ENCODE results near the gene KCNK16.
"Not testable (repeated sequence)": the region's sequence is repeated elsewhere in the genome, so short reads cannot be mapped to it uniquely, and the experiment has no call there.

KCNK16 gene

GRCh38 chr6:39295611-39296011 lies 26.9 kb downstream of the KCNK16 start:
- peaks cover 4 to 57% of the 10 kb centered on the region in 2 donors for H3K27me3 Mint-ChIP-seq
- DNase-seq (no peak), ATAC-seq (replicated peaks) (no peak)
- no peaks in the 10 kb centered on the region for H3K4me1 Mint-ChIP-seq (ENCODE audit: low read depth in 2 of 2)
- H3K27ac Mint-ChIP-seq = no peak overlapping the region
- no peaks in the 10 kb centered on the region for H3K36me3 Mint-ChIP-seq (ENCODE audit: insufficient read depth)
- no peaks in the 10 kb centered on the region for H3K9me3 Mint-ChIP-seq
- no peak overlapping the region for H3K4me3 Mint-ChIP-seq

- no peak overlapping the region for H3K27ac Mint-ChIP-seq
- H3K27me3 Mint-ChIP-seq = peaks cover 0 to 51% of the 10 kb centered on the region in 2 donors
- H3K36me3 Mint-ChIP-seq (ENCODE audit: insufficient read depth) = no peaks in the 10 kb centered on the region
- ATAC-seq (replicated peaks) = no peak
- H3K4me3 Mint-ChIP-seq = no peak overlapping the region
- H3K4me1 Mint-ChIP-seq (ENCODE audit: low read depth in 2 of 2) = no peaks in the 10 kb centered on the region
- no peak for DNase-seq
- no peaks in the 10 kb centered on the region for H3K9me3 Mint-ChIP-seq
Observed at GRCh38 chr6:39294899-39295298, 27.6 kb downstream of the KCNK16 start.

- H3K4me1 Mint-ChIP-seq (ENCODE audit: low read depth in 2 of 2) = no peaks in the 10 kb centered on the region
- DNase-seq (no peak), ATAC-seq (replicated peaks) (no peak)
- peaks cover 0 to 43% of the 10 kb centered on the region in 2 donors for H3K27me3 Mint-ChIP-seq
- no peak overlapping the region for H3K27ac Mint-ChIP-seq
- H3K9me3 Mint-ChIP-seq = no peaks in the 10 kb centered on the region
- H3K36me3 Mint-ChIP-seq (ENCODE audit: insufficient read depth) = no peaks in the 10 kb centered on the region
- no peak overlapping the region for H3K4me3 Mint-ChIP-seq
Observed at GRCh38 chr6:39294133-39294532, 28.4 kb downstream of the KCNK16 start.

GRCh38 chr6:39292637-39293036 lies 29.9 kb downstream of the KCNK16 start:
- DNase-seq (no peak), ATAC-seq (replicated peaks) (no peak)
- Mint-ChIP-seq H3K27ac (no peak overlapping the region), H3K9me3 (no peaks in the 10 kb centered on the region), H3K36me3 (ENCODE audit: insufficient read depth) (no peaks in the 10 kb centered on the region), H3K4me1 (ENCODE audit: low read depth in 2 of 2) (peaks cover 0 to 2% of the 10 kb centered on the region in 2 donors), H3K27me3 (peaks cover 6 to 37% of the 10 kb centered on the region in 2 donors), H3K4me3 (no peak overlapping the region)

GRCh38 chr6:39289490-39289889 lies 33.0 kb downstream of the KCNK16 start:
- Mint-ChIP-seq H3K4me3 (no peak overlapping the region), H3K4me1 (ENCODE audit: low read depth in 2 of 2) (peaks cover 0 to 2% of the 10 kb centered on the region in 2 donors), H3K36me3 (ENCODE audit: insufficient read depth) (no peaks in the 10 kb centered on the region), H3K9me3 (no peaks in the 10 kb centered on the region), H3K27ac (no peak overlapping the region), H3K27me3 (peaks cover 11 to 19% of the 10 kb centered on the region in 2 donors)
- no peak for ATAC-seq (replicated peaks)
- no peak for DNase-seq

- Mint-ChIP-seq H3K4me3 (no peak overlapping the region), H3K27me3 (peaks cover 9 to 11% of the 10 kb centered on the region in 2 donors)
- ATAC-seq (replicated peaks) = no peak
Observed at GRCh38 chr6:39287601-39288000, 34.9 kb downstream of the KCNK16 start.

GRCh38 chr6:39286596-39286995 lies 35.9 kb downstream of the KCNK16 start:
- H3K27ac Mint-ChIP-seq; ATAC-seq (replicated peaks); H3K4me3 Mint-ChIP-seq; H3K36me3 Mint-ChIP-seq (ENCODE audit: insufficient read depth); DNase-seq; H3K9me3 Mint-ChIP-seq; H3K4me1 Mint-ChIP-seq (ENCODE audit: low read depth in 2 of 2): not testable (repeated sequence)
- H3K27me3 Mint-ChIP-seq = peaks cover 11 to 19% of the 10 kb centered on the region in 2 donors

More at GRCh38 chr6:39287601-39288000, 34.9 kb downstream of the KCNK16 start:
- Mint-ChIP-seq H3K36me3 (ENCODE audit: insufficient read depth) (no peaks in the 10 kb centered on the region), H3K9me3 (no peaks in the 10 kb centered on the region), H3K4me1 (ENCODE audit: low read depth in 2 of 2) (peaks cover 0 to 2% of the 10 kb centered on the region in 2 donors), H3K27ac (no peak overlapping the region)
- DNase-seq = no peak

- Mint-ChIP-seq H3K27me3 (peaks cover 12 to 27% of the 10 kb centered on the region in 2 donors), H3K27ac (no peak overlapping the region), H3K4me1 (ENCODE audit: low read depth in 2 of 2) (no peaks in the 10 kb centered on the region), H3K9me3 (no peaks in the 10 kb centered on the region), H3K36me3 (ENCODE audit: insufficient read depth) (no peaks in the 10 kb centered on the region), H3K4me3 (no peak overlapping the region)
- DNase-seq (no peak), ATAC-seq (replicated peaks) (no peak)
Observed at GRCh38 chr6:39282774-39283173, 39.7 kb downstream of the KCNK16 start.

- ATAC-seq (replicated peaks) (no peak), DNase-seq (no peak)
- Mint-ChIP-seq H3K4me1 (ENCODE audit: low read depth in 2 of 2) (no peaks in the 10 kb centered on the region), H3K27me3 (peaks cover 12 to 27% of the 10 kb centered on the region in 2 donors), H3K36me3 (ENCODE audit: insufficient read depth) (no peaks in the 10 kb centered on the region), H3K27ac (no peak overlapping the region), H3K4me3 (no peak overlapping the region), H3K9me3 (no peaks in the 10 kb centered on the region)
Observed at GRCh38 chr6:39281312-39281980, 41.1 kb downstream of the KCNK16 start.

GRCh38 chr6:39280247-39280731 lies 42.2 kb downstream of the KCNK16 start:
- H3K9me3 Mint-ChIP-seq = no peaks in the 10 kb centered on the region
- H3K27me3 Mint-ChIP-seq = peaks cover 12 to 31% of the 10 kb centered on the region in 2 donors
- H3K4me1 Mint-ChIP-seq (ENCODE audit: low read depth in 2 of 2) = no peaks in the 10 kb centered on the region
- ATAC-seq (replicated peaks) (no peak), DNase-seq (no peak)
- no peaks in the 10 kb centered on the region for H3K36me3 Mint-ChIP-seq (ENCODE audit: insufficient read depth)
- H3K27ac Mint-ChIP-seq = no peak overlapping the region
- no peak overlapping the region for H3K4me3 Mint-ChIP-seq

- H3K4me3 Mint-ChIP-seq = no peak overlapping the region
- H3K36me3 Mint-ChIP-seq (ENCODE audit: insufficient read depth) = no peaks in the 10 kb centered on the region
- no peak overlapping the region for H3K27ac Mint-ChIP-seq
- peaks cover 12 to 38% of the 10 kb centered on the region in 2 donors for H3K27me3 Mint-ChIP-seq
- ATAC-seq (replicated peaks) (no peak), DNase-seq (no peak)
- no peaks in the 10 kb centered on the region for H3K4me1 Mint-ChIP-seq (ENCODE audit: low read depth in 2 of 2)
- H3K9me3 Mint-ChIP-seq = no peaks in the 10 kb centered on the region
Observed at GRCh38 chr6:39279539-39279938, 43.0 kb downstream of the KCNK16 start.

GRCh38 chr6:39276379-39276995 lies 46.0 kb downstream of the KCNK16 start:
- H3K36me3 Mint-ChIP-seq (ENCODE audit: insufficient read depth) = no peaks in the 10 kb centered on the region
- no peak overlapping the region for H3K27ac Mint-ChIP-seq
- DNase-seq (no peak), ATAC-seq (replicated peaks) (no peak)
- H3K9me3 Mint-ChIP-seq = no peaks in the 10 kb centered on the region
- no peaks in the 10 kb centered on the region for H3K4me1 Mint-ChIP-seq (ENCODE audit: low read depth in 2 of 2)
- no peak overlapping the region for H3K4me3 Mint-ChIP-seq
- peaks cover 11 to 31% of the 10 kb centered on the region in 2 donors for H3K27me3 Mint-ChIP-seq

GRCh38 chr6:39274903-39275302 lies 47.6 kb downstream of the KCNK16 start:
- no peaks in the 10 kb centered on the region for H3K36me3 Mint-ChIP-seq (ENCODE audit: insufficient read depth)
- DNase-seq (no peak), ATAC-seq (replicated peaks) (no peak)
- no peak overlapping the region for H3K4me3 Mint-ChIP-seq
- H3K27ac Mint-ChIP-seq = no peak overlapping the region
- H3K27me3 Mint-ChIP-seq = peaks cover 6 to 24% of the 10 kb centered on the region in 2 donors
- H3K9me3 Mint-ChIP-seq = no peaks in the 10 kb centered on the region
- H3K4me1 Mint-ChIP-seq (ENCODE audit: low read depth in 2 of 2) = peaks cover 0 to 2% of the 10 kb centered on the region in 2 donors

- ATAC-seq (replicated peaks) (no peak), DNase-seq (no peak)
- no peaks in the 10 kb centered on the region for H3K36me3 Mint-ChIP-seq (ENCODE audit: insufficient read depth)
- H3K4me3 Mint-ChIP-seq = no peak overlapping the region
- H3K27ac Mint-ChIP-seq = no peak overlapping the region
- H3K9me3 Mint-ChIP-seq = no peaks in the 10 kb centered on the region
- H3K4me1 Mint-ChIP-seq (ENCODE audit: low read depth in 2 of 2) = peaks cover 0 to 2% of the 10 kb centered on the region in 2 donors
- H3K27me3 Mint-ChIP-seq = peaks cover 6 to 24% of the 10 kb centered on the region in 2 donors
Observed at GRCh38 chr6:39274471-39274870, 48.0 kb downstream of the KCNK16 start.
